HG02981 (cell line): ENCODE measurements around the gene THOC3.
A peak's percentile ranks its signal among the peaks of the same experiment; 100 is the strongest.
"Not testable (repeated sequence)": the region's sequence is repeated elsewhere in the genome, so short reads cannot be mapped to it uniquely, and the experiment has no call there.

Experiments
- ATAC-seq: cut with Tn5 transposase; IDR thresholded peaks from one replicate; pipeline ENCODE4 v1.9.1; 2021; ENCODE audit warnings: mild to moderate bottlenecking, moderate library complexity; ENCODE audit not compliant: unreplicated experiment

The THOC3 gene, protein sequence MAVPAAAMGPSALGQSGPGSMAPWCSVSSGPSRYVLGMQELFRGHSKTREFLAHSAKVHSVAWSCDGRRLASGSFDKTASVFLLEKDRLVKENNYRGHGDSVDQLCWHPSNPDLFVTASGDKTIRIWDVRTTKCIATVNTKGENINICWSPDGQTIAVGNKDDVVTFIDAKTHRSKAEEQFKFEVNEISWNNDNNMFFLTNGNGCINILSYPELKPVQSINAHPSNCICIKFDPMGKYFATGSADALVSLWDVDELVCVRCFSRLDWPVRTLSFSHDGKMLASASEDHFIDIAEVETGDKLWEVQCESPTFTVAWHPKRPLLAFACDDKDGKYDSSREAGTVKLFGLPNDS

DNA sequence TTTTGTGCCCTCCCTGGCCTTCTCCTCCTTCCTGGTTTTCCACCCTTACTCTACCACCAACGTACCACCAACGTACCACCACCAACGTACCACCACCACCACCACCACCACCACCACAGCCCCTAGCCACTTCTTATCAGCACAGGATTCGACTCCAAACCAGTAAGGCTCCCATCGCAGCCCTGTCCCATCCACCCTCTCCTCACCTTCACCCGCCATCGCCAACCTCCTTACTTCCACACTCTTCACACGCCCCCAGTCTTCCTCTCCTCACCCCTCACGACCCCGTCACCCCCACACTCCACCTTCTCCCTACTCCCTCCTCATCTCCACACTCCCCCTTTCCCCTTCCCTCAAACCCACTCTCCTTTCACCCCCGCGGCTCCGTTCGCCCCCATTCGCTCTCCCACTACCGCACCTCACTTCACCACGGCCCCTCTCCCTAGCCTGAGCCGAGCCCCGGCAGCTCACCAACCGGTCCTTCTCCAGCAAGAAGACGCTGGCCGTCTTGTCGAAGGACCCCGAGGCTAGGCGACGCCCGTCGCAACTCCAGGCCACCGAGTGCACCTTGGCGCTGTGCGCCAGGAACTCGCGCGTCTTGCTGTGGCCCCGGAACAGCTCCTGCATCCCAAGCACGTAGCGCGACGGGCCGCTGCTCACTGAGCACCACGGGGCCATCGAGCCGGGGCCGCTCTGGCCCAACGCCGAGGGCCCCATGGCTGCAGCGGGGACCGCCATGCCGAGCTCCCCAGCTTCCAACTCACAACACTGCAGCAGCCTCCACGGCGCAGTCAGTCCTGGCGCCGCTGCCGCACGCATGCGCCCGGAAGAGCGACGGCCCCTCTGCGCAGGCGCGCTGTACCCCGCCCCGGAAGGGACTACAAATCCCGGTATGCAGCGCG, at the start of gene THOC3:
Gene THOC3 (minus strand): TSS at position 845 of the 902 bp plus-strand sequence. CDS start 107 bp downstream, at position 738.
- ATAC-seq = peak; percentile 99

DNA sequence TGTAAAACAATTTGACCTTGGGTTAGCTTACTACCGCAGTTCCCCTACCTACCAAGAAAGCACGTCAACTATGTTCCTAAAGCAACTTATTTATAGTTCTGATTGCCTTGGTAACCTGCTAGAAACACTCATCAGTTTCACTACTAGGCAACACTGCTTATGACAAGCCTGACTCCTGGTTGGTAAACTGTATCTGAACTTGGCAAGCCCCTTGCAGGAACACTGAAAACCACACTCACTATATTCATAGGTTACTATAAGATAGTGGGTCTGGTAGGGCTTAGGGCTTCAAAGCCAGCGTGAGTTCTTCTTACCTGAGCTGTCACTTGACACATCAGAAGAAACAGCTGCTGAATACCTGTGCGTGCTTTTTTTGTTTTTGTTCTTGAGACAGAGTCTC, 49.2 kb upstream of the THOC3 start:
- ATAC-seq = not testable (repeated sequence)

DNA sequence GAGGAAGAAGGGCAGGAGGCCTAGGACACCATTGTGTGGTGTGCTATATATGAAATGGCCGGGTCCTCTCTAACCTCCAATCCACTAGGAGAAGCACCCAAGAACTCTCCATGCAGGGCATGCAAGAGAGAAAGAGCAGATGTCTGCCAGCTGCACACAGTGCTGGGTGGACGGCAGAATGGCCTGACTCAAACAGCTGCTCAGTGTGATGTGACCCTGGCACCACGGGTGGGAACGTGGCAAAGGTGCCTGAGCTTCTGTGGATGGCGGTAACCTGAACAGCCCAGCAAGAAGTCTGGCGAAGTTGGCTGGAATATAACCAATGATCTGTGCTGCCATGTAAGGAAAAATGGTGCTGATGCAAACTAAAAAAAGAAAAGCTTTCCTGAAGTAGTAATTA, 46.2 kb upstream of the THOC3 start:
- not testable (repeated sequence) for ATAC-seq

DNA sequence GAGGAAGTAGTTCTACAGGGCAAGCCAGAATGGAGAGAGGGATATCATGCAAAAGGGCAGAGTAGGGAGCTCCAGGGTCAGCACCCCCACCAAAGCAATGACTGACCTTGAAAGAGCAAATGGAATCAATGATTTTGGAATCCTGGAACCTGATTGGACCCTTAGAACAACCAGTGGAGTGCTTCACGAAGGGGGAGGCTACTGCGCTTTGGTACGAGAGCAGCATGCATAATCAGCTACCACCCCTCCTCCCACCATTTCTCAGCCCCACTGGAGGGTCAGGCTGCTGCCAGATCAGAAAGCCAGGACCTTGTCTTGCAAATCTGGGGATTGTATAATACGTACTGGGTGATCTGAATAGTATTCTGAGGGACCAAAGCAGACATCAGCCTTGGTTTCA, 43.0 kb upstream of the THOC3 start:
- ATAC-seq = not testable (repeated sequence)

DNA sequence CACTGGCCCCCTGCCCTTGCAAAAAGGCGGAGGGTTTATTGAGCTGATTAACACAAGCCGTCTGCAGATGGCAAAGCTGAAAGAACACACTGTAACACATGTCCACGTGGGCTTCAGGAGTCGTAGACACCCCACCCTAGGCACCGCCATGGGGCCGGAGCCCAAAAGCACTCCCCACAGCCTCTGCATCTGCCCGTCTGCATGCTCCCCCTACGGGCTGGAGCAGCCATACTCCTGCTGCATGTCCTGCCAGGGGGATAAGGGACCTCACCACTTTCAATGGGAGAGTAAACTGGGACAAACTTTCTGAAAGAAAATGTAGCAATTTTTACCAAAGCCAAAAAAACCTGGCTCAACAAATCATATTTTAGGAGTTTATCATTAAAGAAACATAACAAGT, 42.1 kb upstream of the THOC3 start:
- ATAC-seq = not testable (repeated sequence)

DNA sequence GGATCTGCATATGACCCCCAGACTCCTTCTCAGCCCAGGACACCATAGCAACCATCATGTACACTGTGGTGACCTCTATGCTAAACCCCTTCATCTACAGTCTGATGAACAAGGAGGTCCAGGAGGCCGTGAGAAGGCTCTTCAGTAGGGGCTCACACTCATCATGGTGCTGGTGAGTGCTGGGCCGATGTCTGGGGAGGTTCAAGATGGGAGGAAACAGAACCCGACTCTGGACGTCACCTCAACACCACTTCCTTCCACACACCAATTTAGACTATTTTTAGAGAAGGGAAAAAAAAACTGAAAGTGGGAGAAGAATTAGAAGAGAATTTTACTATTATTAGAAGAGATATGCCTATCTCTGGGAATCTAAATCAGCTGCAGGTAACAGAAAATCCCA, 39.1 kb upstream of the THOC3 start:
- ATAC-seq = not testable (repeated sequence)

DNA sequence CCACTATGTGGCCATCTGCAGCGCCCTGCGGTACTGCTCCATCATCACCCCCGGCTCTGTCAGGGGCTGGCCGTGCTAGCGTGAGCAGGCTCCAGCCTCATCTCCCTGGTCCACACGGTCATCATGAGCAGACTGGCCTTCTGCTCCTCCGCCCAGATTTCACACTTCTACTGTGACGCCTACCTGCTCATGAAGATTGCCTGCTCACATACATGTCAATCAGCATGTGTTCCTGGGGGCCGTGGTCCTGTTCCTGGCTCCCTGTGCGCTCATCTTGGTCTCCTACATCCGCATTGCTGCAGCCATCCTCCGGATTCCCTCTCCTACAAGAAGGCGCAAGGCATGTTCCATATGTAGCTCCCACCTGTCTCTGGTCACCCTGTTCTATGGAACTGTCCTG, 38.7 kb upstream of the THOC3 start:
- not testable (repeated sequence) for ATAC-seq

DNA sequence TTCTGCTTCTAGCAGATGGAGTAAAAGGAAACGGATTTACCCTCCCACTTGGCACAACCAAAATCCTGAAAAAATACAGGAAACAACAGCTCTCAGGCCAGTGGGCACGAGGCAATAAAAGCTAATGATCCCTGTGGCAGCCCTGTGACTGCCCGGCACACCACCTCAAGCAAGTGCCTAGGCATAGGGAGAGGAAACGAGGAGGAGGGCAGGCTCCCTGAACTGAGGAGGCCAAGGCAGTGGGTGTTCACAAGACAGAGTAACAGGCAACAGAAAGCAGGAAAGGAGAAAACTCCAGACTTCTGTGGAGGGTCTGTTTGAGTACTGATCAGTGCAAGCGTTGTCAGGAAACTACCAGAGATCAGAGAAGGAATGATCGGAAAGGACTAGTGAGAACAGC, 29.9 kb upstream of the THOC3 start:
- ATAC-seq = not testable (repeated sequence)

DNA sequence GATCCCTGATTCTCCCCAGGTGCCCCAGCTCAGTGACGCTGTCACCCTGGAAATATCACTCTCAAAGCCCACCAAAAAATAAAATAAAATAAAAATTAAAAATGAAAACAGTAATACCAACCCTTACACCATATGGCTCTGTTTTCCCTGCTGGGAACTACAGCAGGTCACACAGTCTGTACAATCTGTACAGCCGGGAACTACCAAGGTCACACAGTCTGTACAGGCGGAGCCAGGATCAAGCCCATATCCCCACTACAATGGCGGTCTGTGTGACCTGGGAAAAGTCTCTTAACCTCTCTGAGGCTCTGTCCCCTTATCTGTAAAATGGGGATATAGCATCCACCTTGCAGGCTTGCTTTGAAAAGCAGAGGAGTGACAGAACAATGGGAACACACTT, 29.4 kb upstream of the THOC3 start:
- ATAC-seq = not testable (repeated sequence)

DNA sequence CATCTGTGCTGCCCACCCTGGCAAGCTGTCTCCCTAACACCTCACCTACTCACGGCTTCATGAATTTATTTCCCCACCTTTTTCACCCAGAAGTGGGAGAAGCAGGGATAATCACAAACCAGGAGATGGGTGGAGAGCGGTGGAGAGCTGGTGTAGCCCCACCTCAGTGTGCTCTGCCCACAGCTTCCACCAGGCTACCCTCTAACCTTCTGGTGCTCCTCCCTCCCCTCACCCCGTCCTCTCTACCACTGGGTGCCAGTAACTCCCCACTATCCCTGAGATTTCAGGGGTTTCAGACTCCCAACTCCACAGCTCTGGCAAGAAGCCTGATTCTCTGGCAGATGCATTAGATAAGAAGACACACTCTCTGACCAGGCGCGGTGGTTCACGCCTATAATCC, 28.7 kb upstream of the THOC3 start:
- ATAC-seq = not testable (repeated sequence)

DNA sequence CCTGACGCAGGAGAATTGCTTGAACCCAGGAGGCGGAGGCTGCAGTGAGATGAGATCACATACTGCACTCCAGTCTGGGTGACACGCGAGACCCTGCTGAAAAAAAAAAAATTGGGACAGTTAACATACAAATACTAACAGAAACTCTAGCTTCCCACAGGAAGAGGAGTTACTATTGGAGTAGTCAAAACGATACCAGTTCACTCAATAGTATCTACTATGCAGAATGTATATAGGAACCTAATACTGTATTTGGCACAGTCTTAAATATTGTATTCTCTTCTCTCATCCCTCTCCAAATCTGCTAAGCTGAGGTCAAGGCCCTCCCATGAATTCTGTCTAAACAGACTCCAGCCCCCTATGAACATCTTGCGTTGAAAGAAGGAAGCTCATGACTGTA, 27.4 kb upstream of the THOC3 start:
- not testable (repeated sequence) for ATAC-seq

DNA sequence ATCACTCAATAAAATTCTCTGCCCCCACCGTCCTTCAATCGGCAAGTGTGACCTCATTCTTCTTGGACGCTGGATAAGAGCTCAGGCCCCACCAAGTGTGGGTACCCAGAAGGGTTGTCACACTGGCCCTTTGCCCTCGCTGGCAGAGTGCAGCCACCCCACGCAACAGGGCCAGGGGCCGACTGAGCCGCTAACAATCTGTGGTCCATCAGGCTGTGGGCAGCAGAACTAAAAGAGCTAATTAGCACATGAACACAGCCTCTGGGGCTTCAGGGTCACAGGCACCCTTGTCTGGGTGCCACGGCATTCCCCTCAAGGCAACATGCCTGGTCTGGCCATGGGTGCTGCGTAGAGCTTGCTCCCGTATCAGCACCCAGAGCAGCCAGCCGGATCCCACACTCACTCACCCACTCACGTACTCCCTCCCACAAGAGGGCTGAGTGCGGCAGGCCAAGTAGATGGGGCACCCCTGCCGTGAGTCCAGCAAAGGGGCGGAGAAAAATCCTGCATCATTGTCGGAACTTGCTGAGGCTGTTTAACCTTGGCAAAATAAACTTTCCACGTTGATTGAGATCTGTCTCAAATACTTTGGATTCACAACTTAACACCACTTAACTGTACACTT, 11.4 kb upstream of the THOC3 start:
- not testable (repeated sequence) for ATAC-seq

DNA sequence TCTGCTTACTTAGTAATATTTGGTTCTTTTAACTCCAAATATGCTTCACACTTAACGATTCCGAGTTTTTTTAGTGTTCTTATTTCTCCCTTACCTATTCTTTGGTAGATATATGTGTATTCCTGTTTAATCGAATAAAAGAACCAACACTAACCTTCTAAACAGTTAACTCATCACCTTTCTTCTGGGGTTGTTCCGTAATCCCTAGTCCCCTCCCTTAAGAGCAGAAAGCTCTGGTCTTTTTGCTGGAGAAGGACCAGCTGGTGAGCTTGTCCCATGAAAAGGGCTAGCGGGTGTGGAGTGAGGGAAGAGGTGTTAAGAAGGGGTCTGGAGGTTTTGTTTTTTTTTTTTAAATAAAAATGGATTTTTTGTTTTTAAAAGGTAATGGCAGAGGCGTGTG, 266 bp upstream of the THOC3 start:
- peak; percentile 29 for ATAC-seq

DNA sequence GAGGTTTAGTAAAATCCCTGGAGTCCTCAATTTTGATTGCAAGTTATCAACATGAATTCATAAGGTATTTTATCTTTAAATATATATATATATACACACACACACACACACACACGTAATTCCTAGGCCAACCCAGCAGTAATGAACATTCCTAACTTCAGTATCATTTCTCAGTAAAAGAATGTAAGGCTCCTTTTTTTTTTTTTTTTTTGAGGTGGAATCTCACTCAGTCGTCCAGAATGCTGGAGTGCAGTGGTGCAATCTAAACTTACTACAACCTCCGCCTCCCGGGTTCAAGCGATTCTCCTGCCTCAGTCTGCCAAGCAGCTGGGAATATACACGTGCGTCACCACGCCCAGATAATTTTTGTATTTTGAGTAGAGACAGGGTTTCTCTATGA, 5.8 kb downstream of the THOC3 start:
- ATAC-seq = not testable (repeated sequence)

DNA sequence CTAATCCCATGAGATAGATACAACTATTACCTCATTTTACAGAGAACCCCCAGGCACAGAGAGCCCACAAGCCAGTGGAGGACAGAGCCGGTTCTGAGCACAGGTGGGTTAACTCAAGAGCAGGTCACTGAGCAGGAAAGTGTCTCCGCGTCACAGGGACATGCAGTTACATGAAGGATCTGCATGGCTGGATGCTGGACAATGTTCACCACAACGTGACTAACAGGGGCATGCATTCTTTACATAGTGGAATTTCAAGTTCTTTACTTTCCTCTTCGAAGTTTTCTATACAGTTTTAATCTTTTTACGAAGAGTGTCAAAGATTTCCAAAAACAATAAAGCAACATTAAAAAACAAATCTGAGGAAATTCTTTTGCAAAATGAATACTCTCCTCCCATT, 7.9 kb downstream of the THOC3 start:
- ATAC-seq = not testable (repeated sequence)

DNA sequence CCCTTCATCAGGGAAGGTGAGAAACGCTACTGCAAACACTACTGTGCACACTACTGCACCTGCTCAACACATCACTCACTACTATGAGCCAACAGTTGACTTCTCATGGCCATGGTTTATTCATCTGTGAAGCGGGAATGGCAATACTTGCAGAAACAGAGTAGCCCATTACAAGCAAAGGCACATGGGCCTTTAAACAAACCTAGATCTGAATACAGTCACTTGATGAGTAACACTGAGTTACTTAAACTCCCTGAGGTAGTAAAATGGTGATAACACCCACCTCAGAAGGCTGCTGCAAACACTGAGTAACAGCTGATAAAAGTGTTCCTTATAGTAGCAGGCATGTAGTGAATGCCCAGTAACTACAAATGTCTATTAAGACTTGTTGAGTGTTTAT, 9.6 kb downstream of the THOC3 start:
- not testable (repeated sequence) for ATAC-seq

DNA sequence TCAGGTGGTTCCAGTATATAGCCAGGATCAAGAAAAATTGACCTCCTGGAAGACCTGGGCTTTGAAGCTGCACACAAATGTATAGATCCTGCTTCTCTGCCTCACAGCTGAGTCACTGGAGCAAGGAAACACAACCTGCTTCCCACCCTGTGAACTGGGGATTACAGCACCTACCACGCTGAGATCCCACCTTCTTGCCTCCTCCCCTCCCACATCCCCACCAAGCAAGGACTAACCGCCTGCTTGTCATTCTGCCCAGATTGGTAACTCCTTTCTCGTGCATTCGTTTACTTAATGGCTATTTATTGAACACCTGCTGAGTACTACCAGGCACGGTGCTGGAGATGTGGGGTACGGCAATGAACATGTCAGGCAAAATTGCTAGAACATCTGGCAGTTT, 14.0 kb downstream of the THOC3 start:
- ATAC-seq = not testable (repeated sequence)

DNA sequence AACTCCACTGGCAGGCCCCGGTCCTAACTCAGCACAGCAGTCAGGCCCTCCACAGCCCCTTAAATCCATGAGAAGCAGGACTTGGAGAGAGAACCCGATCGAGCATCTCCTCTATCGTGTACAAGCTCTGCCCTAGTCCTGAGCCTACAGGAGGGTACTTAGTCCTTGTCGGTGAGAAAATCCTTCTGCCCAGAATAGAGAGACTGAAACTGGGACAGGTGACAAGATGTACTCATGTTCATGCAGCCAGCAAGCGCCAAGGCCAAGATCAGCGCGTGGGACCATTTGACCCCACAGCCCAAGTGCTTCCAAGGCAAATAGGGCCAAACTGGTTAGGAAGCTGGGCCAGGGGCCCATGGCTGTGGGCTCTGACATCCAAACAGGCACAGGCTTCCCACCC, 15.3 kb downstream of the THOC3 start:
- ATAC-seq = not testable (repeated sequence)

DNA sequence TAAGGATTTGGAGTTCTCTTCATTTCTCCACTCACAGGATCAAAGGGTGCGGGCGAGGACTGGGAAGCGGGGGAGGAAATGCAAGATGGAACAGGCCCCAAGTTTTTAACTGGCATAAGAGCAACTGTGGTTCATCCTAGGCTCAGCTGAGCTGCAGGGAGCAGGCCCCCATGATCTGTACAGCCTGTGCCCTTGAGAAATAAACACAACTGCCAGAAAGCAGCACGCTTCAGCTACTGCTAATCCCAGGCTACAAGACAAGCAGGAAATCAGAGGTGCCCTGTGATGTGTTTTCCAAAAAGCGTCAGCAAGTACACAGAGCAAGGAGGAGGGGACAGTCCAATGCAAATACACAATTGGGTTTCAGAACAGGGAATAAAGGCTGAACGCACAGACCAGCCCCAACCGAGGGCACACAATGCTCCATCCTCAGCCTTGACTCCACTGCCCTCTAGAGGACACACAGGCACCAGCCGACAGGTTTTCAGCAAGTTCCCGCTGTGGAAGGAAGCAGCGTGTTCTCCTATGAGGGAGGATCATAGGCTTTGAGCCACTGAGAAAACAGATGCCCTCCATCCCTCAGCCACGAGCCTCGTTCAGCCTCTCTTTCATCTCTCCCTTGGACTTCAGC, 16.7 kb downstream of the THOC3 start:
- not testable (repeated sequence) for ATAC-seq

DNA sequence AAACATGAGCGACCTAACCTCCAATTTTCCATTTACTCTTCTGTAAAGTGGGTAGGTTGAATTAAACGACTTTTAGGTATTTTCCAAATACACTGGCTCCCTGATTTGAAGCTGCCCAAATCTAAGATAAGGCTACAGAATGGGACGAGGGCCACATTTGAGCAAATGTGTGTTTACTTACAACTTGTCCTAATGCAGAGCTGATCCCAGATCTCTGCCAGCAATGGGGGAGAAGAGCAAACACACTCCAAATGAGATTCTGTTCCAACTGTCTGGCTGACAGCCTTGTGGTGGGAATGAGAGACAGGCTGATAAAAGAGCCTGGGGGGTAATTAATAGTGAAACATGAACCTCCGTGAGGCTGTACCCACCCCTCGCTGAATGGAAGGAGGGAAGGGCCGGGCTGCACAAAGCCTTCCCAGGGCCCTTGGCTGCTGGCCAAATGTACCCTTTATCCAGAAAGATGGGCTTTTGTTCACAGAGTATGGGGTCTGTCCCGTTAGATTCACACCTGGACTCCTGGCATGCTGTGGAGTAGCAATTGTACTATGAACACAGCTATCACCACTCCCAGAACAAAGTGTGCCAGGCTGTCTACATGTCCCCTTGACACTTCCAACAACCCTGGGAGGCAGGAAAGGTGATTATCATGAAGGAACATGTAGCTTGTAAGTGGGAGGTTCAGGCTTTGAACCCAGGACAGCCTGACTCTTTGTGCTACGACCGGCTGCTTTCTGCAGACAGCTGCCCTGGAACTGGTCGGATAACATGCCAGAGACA, 19.6 kb downstream of the THOC3 start:
- not testable (repeated sequence) for ATAC-seq
